ENCODE data around the gene MYO1E.
"Not testable (repeated sequence)": the region's sequence is repeated elsewhere in the genome, so short reads cannot be mapped to it uniquely, and the experiment has no call there.

Gene MYO1E

GRCh38 chr15:59339252-59339672 is 33.4 kb downstream of the MYO1E start:
- no peak for DNase-seq (ENCODE audit: insufficient read length, low spot score)
- no peak for TF ChIP-seq CTCF (IDR thresholded peaks at IDR 0.05; ENCODE audit: insufficient read depth, missing control alignments)
- FAIRE-seq = no peak

- no peak for DNase-seq (ENCODE audit: insufficient read length, low spot score)
- no peak for FAIRE-seq
- TF ChIP-seq CTCF (IDR thresholded peaks at IDR 0.05; ENCODE audit: insufficient read depth, missing control alignments) = no peak
Observed at GRCh38 chr15:59338414-59338813, 34.3 kb downstream of the MYO1E start.

- FAIRE-seq; DNase-seq (ENCODE audit: insufficient read length, low spot score): not testable (repeated sequence)
Observed at GRCh38 chr15:59336725-59337124, 35.9 kb downstream of the MYO1E start.

- DNase-seq (ENCODE audit: insufficient read length, low spot score) (no peak), FAIRE-seq (no peak)
Observed at GRCh38 chr15:59335207-59335786, 37.4 kb downstream of the MYO1E start.

GRCh38 chr15:59334076-59334415 is 38.6 kb downstream of the MYO1E start:
- TF ChIP-seq CTCF (IDR thresholded peaks at IDR 0.05; ENCODE audit: insufficient read depth, missing control alignments) = no peak
- no peak for FAIRE-seq

More at GRCh38 chr15:59335207-59335786, 37.4 kb downstream of the MYO1E start:
- no peak for TF ChIP-seq CTCF (IDR thresholded peaks at IDR 0.05; ENCODE audit: insufficient read depth, missing control alignments)

GRCh38 chr15:59333401-59334075 is 39.1 kb downstream of the MYO1E start:
- DNase-seq (ENCODE audit: insufficient read length, low spot score) (no peak), FAIRE-seq (no peak)
- no peak for TF ChIP-seq CTCF (IDR thresholded peaks at IDR 0.05; ENCODE audit: insufficient read depth, missing control alignments)

More at GRCh38 chr15:59334076-59334415, 38.6 kb downstream of the MYO1E start:
- DNase-seq (ENCODE audit: insufficient read length, low spot score) = no peak

- no peak for DNase-seq (ENCODE audit: insufficient read length, low spot score)
- FAIRE-seq = no peak
- TF ChIP-seq CTCF (IDR thresholded peaks at IDR 0.05; ENCODE audit: insufficient read depth, missing control alignments) = no peak
Observed at GRCh38 chr15:59332009-59332408, 40.7 kb downstream of the MYO1E start.
